ENCODE results near the gene COL8A1. TPM values are rescaled to one million over a fixed set of nuclear protein-coding genes. Genes with fewer than 3 reads are reported as not detected.

COL8A1 gene
- total RNA-seq, 1 donor from 2014 or later = 3,403 TPM

DNA sequence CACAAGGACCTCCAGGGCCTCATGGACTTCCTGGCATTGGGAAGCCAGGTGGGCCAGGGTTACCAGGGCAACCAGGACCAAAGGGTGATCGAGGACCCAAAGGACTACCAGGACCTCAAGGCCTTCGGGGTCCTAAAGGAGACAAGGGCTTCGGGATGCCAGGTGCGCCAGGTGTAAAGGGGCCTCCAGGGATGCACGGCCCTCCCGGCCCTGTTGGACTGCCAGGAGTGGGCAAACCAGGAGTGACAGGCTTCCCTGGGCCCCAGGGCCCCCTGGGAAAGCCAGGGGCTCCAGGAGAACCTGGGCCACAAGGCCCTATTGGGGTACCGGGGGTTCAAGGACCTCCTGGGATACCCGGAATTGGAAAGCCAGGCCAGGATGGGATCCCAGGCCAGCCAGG lies 156.1 kb downstream of the COL8A1 start:
- Mint-ChIP-seq H3K4me3 (ENCODE audit: unreplicated experiment) (no peak overlapping the region), H3K4me1 (ENCODE audit: unreplicated experiment) (peaks cover 28% of the 10 kb centered on the region), H3K27ac (ENCODE audit: unreplicated experiment) (peak overlapping the region; percentile 58), H3K36me3 (ENCODE audit: unreplicated experiment) (peaks cover 65% of the 10 kb centered on the region), H3K27me3 (ENCODE audit: unreplicated experiment) (no peaks in the 10 kb centered on the region), H3K9me3 (ENCODE audit: unreplicated experiment) (no peaks in the 10 kb centered on the region)
- DNase-seq (ENCODE audit: extremely low spot score, unreplicated experiment) = no peak
- TF ChIP-seq, protein P1, sequence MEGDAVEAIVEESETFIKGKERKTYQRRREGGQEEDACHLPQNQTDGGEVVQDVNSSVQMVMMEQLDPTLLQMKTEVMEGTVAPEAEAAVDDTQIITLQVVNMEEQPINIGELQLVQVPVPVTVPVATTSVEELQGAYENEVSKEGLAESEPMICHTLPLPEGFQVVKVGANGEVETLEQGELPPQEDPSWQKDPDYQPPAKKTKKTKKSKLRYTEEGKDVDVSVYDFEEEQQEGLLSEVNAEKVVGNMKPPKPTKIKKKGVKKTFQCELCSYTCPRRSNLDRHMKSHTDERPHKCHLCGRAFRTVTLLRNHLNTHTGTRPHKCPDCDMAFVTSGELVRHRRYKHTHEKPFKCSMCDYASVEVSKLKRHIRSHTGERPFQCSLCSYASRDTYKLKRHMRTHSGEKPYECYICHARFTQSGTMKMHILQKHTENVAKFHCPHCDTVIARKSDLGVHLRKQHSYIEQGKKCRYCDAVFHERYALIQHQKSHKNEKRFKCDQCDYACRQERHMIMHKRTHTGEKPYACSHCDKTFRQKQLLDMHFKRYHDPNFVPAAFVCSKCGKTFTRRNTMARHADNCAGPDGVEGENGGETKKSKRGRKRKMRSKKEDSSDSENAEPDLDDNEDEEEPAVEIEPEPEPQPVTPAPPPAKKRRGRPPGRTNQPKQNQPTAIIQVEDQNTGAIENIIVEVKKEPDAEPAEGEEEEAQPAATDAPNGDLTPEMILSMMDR (IDR thresholded peaks at IDR 0.05) = no peak

DNA sequence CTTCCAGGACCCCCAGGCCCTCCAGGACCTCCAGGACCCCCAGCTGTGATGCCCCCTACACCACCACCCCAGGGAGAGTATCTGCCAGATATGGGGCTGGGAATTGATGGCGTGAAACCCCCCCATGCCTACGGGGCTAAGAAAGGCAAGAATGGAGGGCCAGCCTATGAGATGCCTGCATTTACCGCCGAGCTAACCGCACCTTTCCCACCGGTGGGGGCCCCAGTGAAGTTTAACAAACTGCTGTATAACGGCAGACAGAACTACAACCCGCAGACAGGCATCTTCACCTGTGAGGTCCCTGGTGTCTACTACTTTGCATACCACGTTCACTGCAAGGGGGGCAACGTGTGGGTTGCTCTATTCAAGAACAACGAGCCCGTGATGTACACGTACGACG lies 157.2 kb downstream of the COL8A1 start:
- Mint-ChIP-seq H3K27ac (ENCODE audit: unreplicated experiment) (peak overlapping the region; percentile 59), H3K4me1 (ENCODE audit: unreplicated experiment) (peaks cover 29% of the 10 kb centered on the region), H3K4me3 (ENCODE audit: unreplicated experiment) (no peak overlapping the region), H3K27me3 (ENCODE audit: unreplicated experiment) (no peaks in the 10 kb centered on the region), H3K9me3 (ENCODE audit: unreplicated experiment) (no peaks in the 10 kb centered on the region), H3K36me3 (ENCODE audit: unreplicated experiment) (peaks cover 67% of the 10 kb centered on the region)
- DNase-seq (ENCODE audit: extremely low spot score, unreplicated experiment) = no peak
- TF ChIP-seq, protein P1 (IDR thresholded peaks at IDR 0.05) = no peak

DNA sequence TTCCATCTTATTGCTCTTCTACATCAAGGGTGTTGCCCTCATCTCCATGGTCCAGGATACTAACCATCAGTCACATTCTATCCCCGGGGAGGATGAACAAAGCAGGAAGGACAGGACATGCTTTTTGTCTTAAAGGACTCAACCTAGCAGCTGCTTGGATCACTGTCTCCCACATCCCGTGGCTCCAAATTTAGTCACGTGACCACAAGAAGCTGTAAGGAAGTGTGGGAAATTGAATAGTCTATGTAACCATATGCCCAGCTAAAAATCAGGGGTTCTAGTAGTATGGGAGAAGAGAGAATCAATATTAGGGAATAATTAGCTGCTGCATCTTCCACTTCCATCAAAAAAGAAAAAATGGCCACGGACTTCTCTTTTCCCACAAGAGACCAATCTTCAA lies 161.0 kb downstream of the COL8A1 start:
- peak overlapping the region; percentile 25 for H3K27ac Mint-ChIP-seq (ENCODE audit: unreplicated experiment)
- no peaks in the 10 kb centered on the region for H3K27me3 Mint-ChIP-seq (ENCODE audit: unreplicated experiment)
- no peak overlapping the region for H3K4me3 Mint-ChIP-seq (ENCODE audit: unreplicated experiment)
- TF ChIP-seq, protein P1 (IDR thresholded peaks at IDR 0.05) = no peak
- H3K36me3 Mint-ChIP-seq (ENCODE audit: unreplicated experiment) = peaks cover 53% of the 10 kb centered on the region
- H3K9me3 Mint-ChIP-seq (ENCODE audit: unreplicated experiment) = peaks cover 23% of the 10 kb centered on the region
- no peak for DNase-seq (ENCODE audit: extremely low spot score, unreplicated experiment)
- H3K4me1 Mint-ChIP-seq (ENCODE audit: unreplicated experiment) = peaks cover 18% of the 10 kb centered on the region

DNA sequence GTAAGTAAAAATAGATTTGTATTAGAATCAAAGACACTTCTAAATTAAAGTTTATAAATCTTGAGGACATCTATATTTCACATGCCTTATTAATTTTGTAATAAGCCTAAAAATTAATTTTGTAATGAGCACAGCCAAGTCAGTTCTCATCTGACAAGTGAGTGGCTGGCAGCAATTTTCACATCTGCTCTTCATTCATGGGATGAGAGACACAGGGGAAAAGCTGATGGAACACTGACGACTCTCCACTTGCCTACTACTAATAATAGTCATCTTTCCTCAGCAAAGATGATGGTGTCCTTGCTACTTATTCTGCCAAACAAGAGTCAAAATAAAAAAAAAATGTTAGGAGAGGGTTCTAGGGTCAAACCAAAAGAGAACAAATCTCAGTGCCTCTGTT lies 164.9 kb downstream of the COL8A1 start:
- H3K9me3 Mint-ChIP-seq (ENCODE audit: unreplicated experiment) = peaks cover 31% of the 10 kb centered on the region
- peaks cover 32% of the 10 kb centered on the region for H3K36me3 Mint-ChIP-seq (ENCODE audit: unreplicated experiment)

DNA sequence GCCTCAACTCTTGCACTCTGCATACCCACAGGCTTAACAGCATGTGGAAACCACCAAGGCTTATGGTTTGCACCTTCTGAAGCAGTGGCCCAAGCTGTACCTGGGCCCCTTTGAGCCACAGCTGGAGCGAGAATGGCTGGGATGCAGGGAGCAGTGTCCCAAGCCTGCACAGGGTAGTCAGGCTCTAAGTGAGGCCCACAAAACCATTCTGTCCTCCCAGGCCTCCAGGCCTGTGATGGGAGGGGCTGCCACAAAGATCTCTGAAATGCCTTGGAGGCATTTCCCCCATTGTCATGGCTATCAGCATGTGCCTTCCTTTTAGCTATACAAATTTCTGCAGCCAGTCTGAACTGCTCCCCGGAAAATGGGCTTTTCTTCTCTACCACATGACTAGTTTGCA lies 166.8 kb downstream of the COL8A1 start:
- DNase-seq (ENCODE audit: extremely low spot score, unreplicated experiment) = no peak
- Mint-ChIP-seq H3K9me3 (ENCODE audit: unreplicated experiment) (peaks cover 31% of the 10 kb centered on the region), H3K4me3 (ENCODE audit: unreplicated experiment) (no peak overlapping the region), H3K36me3 (ENCODE audit: unreplicated experiment) (peaks cover 17% of the 10 kb centered on the region), H3K27me3 (ENCODE audit: unreplicated experiment) (no peaks in the 10 kb centered on the region), H3K27ac (ENCODE audit: unreplicated experiment) (no peak overlapping the region), H3K4me1 (ENCODE audit: unreplicated experiment) (peaks cover 9% of the 10 kb centered on the region)
- TF ChIP-seq, protein P1 (IDR thresholded peaks at IDR 0.05) = no peak

More for the DNA sequence above, 164.9 kb downstream of the COL8A1 start:
- Mint-ChIP-seq H3K27me3 (ENCODE audit: unreplicated experiment) (no peaks in the 10 kb centered on the region), H3K4me3 (ENCODE audit: unreplicated experiment) (no peak overlapping the region), H3K27ac (ENCODE audit: unreplicated experiment) (no peak overlapping the region), H3K4me1 (ENCODE audit: unreplicated experiment) (peaks cover 16% of the 10 kb centered on the region)
- no peak for DNase-seq (ENCODE audit: extremely low spot score, unreplicated experiment)
- TF ChIP-seq, protein P1 (IDR thresholded peaks at IDR 0.05) = no peak
